ENCODE measurements around the gene RBMS3. TPM values are rescaled to one million over a fixed set of nuclear protein-coding genes. Genes with fewer than 3 reads are reported as not detected.
A peak's percentile ranks its signal among the peaks of the same experiment; 100 is the strongest.

The RBMS3 gene
- total and polyA plus RNA-seq, 2 experiments from 2014 or later: 20.8 TPM

GRCh38 chr3:29301332-29302019, 20.6 kb downstream of the RBMS3 start:
- Histone ChIP-seq H3K9me3 (ENCODE audit: low read depth) (no peaks in the 10 kb centered on the region), H3K4me1 (ENCODE audit: low read depth) (peaks cover 2% of the 10 kb centered on the region), H3K4me3 (no peak overlapping the region), H3K36me3 (no peaks in the 10 kb centered on the region), H3K27me3 (no peaks in the 10 kb centered on the region), H3K27ac (no peak overlapping the region)
- no peak for TF ChIP-seq CTCF (IDR thresholded peaks at IDR 0.05; ENCODE audit: low read depth, low read length)
- no peak for DNase-seq (ENCODE audit: low read depth in 1 of 2, low spot score in 1 of 2)

GRCh38 chr3:29302619-29303018, 21.7 kb downstream of the RBMS3 start:
- Histone ChIP-seq H3K27ac (no peak overlapping the region), H3K4me1 (ENCODE audit: low read depth) (peaks cover 14% of the 10 kb centered on the region), H3K9me3 (ENCODE audit: low read depth) (no peaks in the 10 kb centered on the region), H3K36me3 (no peaks in the 10 kb centered on the region), H3K4me3 (no peak overlapping the region), H3K27me3 (no peaks in the 10 kb centered on the region)
- TF ChIP-seq CTCF (IDR thresholded peaks at IDR 0.05; ENCODE audit: low read depth, low read length): no peak
- DNase-seq (ENCODE audit: low read depth in 1 of 2, low spot score in 1 of 2): no peak

GRCh38 chr3:29307295-29307694, 26.4 kb downstream of the RBMS3 start:
- peak in 1 of 2 donors; percentile 44 for DNase-seq (ENCODE audit: low read depth in 1 of 2, low spot score in 1 of 2)
- H3K36me3 ChIP-seq: no peaks in the 10 kb centered on the region
- H3K27me3 ChIP-seq: no peaks in the 10 kb centered on the region
- H3K9me3 ChIP-seq (ENCODE audit: low read depth): no peaks in the 10 kb centered on the region
- H3K4me3 ChIP-seq: no peak overlapping the region
- peak overlapping the region; percentile 79 for H3K27ac ChIP-seq
- peaks cover 27% of the 10 kb centered on the region for H3K4me1 ChIP-seq (ENCODE audit: low read depth)
- TF ChIP-seq CTCF (IDR thresholded peaks at IDR 0.05; ENCODE audit: low read depth, low read length): no peak

- no peak for DNase-seq (ENCODE audit: low read depth in 1 of 2, low spot score in 1 of 2)
- peak overlapping the region; percentile 66 for H3K27ac ChIP-seq
- H3K9me3 ChIP-seq (ENCODE audit: low read depth): no peaks in the 10 kb centered on the region
- no peak overlapping the region for H3K4me3 ChIP-seq
- H3K4me1 ChIP-seq (ENCODE audit: low read depth): peaks cover 32% of the 10 kb centered on the region
- H3K36me3 ChIP-seq: no peaks in the 10 kb centered on the region
- no peaks in the 10 kb centered on the region for H3K27me3 ChIP-seq
- TF ChIP-seq CTCF (IDR thresholded peaks at IDR 0.05; ENCODE audit: low read depth, low read length): no peak
Measured at GRCh38 chr3:29310865-29311264, 30.0 kb downstream of the RBMS3 start.

GRCh38 chr3:29311795-29312194, 30.9 kb downstream of the RBMS3 start:
- peak in 1 of 2 donors; percentile 38 for DNase-seq (ENCODE audit: low read depth in 1 of 2, low spot score in 1 of 2)
- Histone ChIP-seq H3K27ac (peak overlapping the region; percentile 66), H3K9me3 (ENCODE audit: low read depth) (no peaks in the 10 kb centered on the region), H3K4me1 (ENCODE audit: low read depth) (peaks cover 26% of the 10 kb centered on the region), H3K27me3 (no peaks in the 10 kb centered on the region), H3K36me3 (no peaks in the 10 kb centered on the region), H3K4me3 (no peak overlapping the region)
- no peak for TF ChIP-seq CTCF (IDR thresholded peaks at IDR 0.05; ENCODE audit: low read depth, low read length)
